IPS-15b (cell line): Measurements from ENCODE around the gene KIF5B.
"Not testable (repeated sequence)": the region's sequence is repeated elsewhere in the genome, so short reads cannot be mapped to it uniquely, and the experiment has no call there.

ENCODE experiments used
- H3K27me3 ChIP-seq: one replicate; pipeline ENCODE4 v1.6.1; 2013; ENCODE audit warnings: low read length; ENCODE audit not compliant: control insufficient read depth, insufficient read depth
- H3K36me3 ChIP-seq: one replicate; pipeline ENCODE4 v1.6.1; 2013; ENCODE audit warnings: low read length; ENCODE audit not compliant: control insufficient read depth, insufficient read depth
- H3K4me1 ChIP-seq: one replicate; pipeline ENCODE4 v1.6.1; 2013; ENCODE audit warnings: mild to moderate bottlenecking, low read length; ENCODE audit not compliant: control insufficient read depth, insufficient read depth
- H3K4me3 ChIP-seq: one replicate; pipeline ENCODE4 v1.5.1; 2013; ENCODE audit warnings: low read depth, low read length
- H3K9ac ChIP-seq: one replicate; pipeline ENCODE4 v1.6.1; 2013; ENCODE audit warnings: low read depth, mild to moderate bottlenecking, low read length
- H3K9me3 ChIP-seq: one replicate; pipeline ENCODE4 v1.6.1; 2013; ENCODE audit warnings: mild to moderate bottlenecking, low read length; ENCODE audit not compliant: control insufficient read depth, insufficient read depth

The KIF5B gene

DNA sequence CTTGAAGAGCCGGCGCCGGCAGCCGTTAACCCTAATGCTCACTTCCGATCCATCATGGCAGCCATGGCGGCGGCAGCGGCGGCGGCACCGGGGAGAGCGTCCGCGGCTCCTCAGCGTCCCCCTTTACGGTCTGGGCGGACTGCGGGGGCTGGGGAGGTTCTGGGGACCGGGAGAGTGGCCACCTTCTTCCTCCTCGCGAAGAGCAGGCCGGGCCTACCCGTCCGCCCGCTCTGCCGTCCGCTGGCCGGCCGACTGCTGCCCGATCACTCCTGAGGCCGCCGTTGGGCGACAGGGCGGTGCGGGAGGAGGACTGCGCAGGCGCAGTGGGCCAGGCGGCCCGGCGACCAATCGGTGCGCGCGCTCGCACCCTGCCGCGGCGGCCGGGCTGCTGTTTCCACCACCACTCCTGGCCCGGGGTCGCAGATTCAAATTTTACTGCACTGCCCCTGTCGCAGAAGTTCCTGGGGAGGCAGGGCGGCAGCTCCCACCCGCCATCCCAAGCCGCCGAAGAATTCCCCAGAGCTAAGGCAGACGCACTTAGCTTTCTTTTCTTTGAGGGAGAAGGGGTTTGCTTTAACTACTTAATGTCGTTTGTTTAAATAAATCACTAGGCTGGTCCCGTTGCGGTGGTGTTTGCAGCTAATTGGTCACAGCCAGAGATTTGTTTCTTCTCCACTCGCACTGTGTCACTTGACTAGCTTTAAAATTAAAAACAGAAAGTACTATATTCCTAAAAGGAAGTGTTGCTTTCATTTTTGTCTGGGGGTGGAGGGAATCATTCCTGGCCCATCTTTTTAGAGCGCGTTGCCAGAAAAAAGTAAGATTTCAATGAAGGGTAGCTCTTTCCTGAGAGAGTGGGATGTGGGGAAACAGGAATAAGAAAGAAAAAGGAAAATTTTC lies at the start of gene KIF5B:
Gene KIF5B (minus strand): TSS at position 290 of the 900 bp plus-strand sequence. CDS start 452 bp downstream, outside the sequence.
- Histone ChIP-seq H3K4me1 (peaks cover 20% of the 10 kb centered on the region), H3K36me3 (no peaks in the 10 kb centered on the region), H3K9ac (peak within 1 kb of the TSS; percentile 84), H3K9me3 (no peaks in the 10 kb centered on the region), H3K4me3 (peak within 1 kb of the TSS; percentile 87), H3K27me3 (peaks cover 6% of the 10 kb centered on the region)

DNA sequence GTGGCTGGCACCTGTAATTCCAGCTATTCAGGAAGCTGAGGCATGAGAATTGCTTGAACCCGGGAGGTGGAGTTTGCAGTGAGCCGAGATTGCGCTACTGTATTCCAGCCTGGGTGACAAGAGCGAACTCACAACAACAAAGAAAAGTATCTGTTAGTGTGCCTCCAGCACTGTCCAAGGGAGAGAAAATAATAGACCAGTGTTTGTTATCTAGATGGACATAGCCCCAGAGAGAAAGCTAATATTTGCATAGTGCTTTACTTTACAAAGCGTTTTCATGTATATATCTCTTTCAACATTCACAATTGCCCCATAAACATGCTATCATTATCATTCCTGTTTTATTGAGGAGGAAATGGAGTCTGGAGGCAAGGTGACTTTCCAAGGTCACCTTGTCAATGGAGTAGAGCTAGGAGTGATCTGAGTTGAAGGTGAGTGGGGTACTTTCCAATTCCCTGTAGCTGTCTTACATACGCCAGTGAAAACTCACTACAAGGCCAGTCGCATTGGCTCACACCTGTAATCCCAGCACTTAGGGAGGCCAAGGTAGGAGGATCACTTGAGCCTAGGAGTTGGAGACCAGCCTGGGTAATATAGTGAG lies 49.7 kb upstream of the KIF5B start:
- H3K36me3 ChIP-seq = no peaks in the 10 kb centered on the region
- H3K9me3 ChIP-seq = no peaks in the 10 kb centered on the region
- no peak overlapping the region for H3K9ac ChIP-seq
- no peaks in the 10 kb centered on the region for H3K4me1 ChIP-seq
- no peak overlapping the region for H3K4me3 ChIP-seq
- H3K27me3 ChIP-seq = no peaks in the 10 kb centered on the region

DNA sequence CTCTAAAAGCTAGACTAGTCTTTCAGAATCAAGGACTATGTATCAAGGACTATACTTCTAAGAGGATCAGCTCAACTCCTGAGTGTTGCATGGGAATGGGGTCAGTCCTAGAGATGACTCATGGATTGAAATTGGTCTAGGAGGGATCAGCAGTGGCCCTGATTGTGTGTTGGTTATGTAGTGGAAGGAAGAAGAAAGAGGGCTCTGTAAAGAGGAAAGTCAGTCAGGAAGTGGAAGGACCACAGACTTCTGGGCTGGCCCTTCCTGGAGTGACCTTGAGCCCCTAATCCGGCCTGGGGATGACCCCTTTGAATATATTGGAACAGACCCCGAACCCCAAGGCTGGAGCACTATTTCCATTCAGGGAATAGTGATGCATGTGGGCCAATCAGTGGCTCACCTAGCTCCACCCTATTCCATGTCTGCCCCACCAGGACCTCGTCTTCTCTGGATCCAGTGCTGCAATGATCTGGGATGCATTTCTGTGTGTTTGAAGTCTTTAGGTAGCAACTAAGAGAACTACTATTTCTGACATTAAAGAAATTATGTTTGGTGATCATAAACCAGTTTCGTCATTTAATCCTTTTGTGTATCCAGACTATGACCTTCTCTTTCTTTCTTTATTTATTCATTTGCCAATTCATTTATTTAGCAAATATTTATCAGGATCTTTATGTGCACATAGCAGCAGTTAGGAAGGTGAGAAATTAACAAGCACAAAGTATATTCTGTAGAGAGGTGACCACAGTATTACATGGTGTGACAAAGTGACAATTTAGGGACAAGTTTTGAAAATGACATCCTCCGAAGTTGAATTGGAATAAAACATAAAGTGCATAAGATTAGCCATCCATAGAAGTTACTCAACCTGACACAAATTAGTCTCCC lies 48.6 kb upstream of the KIF5B start:
- Histone ChIP-seq H3K4me1 (no peaks in the 10 kb centered on the region), H3K9ac (no peak overlapping the region), H3K27me3 (no peaks in the 10 kb centered on the region), H3K36me3 (no peaks in the 10 kb centered on the region), H3K9me3 (no peaks in the 10 kb centered on the region), H3K4me3 (no peak overlapping the region)

DNA sequence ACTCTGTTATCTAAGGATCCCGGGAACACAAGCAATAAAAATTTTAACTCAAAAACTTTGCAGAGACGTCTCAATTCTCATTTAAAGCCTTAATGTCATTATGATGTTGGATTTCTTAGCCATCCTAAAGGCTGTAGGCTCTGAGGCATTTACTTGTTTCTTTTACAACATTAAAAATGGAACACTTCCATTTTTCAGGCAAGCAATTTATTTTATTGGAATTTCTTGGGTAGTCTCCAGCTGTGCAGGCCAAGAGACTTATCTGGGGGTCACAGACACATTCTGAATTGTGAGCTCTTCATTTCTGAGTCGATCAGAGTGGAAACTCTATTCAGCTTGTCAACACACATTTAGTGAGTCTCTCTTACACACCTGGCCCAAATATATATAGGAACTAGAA lies 48.0 kb upstream of the KIF5B start:
- Histone ChIP-seq H3K4me3 (no peak overlapping the region), H3K4me1 (no peaks in the 10 kb centered on the region), H3K27me3 (no peaks in the 10 kb centered on the region), H3K9ac (no peak overlapping the region), H3K36me3 (no peaks in the 10 kb centered on the region), H3K9me3 (no peaks in the 10 kb centered on the region)

DNA sequence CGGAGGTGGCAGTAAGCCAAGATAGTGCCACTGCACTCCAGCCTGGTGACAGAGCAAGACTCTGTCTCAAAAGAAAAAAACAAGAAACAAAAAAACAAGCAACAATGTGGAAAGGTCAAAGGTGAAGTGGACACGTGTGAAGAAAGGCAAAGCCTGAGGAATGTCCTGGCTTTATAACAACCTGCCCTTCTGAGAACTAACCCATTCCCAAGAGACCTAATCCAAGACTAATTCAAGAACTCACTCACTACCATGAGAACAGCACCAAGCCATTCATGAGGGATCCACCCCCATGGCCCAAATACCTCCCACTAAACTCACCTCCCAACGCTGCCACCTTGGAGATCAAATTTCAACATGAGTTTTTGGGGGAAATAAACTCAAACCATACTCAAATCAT lies 47.5 kb upstream of the KIF5B start:
- Histone ChIP-seq H3K27me3 (no peaks in the 10 kb centered on the region), H3K4me1 (no peaks in the 10 kb centered on the region), H3K9ac (no peak overlapping the region), H3K36me3 (no peaks in the 10 kb centered on the region), H3K4me3 (no peak overlapping the region), H3K9me3 (no peaks in the 10 kb centered on the region)

DNA sequence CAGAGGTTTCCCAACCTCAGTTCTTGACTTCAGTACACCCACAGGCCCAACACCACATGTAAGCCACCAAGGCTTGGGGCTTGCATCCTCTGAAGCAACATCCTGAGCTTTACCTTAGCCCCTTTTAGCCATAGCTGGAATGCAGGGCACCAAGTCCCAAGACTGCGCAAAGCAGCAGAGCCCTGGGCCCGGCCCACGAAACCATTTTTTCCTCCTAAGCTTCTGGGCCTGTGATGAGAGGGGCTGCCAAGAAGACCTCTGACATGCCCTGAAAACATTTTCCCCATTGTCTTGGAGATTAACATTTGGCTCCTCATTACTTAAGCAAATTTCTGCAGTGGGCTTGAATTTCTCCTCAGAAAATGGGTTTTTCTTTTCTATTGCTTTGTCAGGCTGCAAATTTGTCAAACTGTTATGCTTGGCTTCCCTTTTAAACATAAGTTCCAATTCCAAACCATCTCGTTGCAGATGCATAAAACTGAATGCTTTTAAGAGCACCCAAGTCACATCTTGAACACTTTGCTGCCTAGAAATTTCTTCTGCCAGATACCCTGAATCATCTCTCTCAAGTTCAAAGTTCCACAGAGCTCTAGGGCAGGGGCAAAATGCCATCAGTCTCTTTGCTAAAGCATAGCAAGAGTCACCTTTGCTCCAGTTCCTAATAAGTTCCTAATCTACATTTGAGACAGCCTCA lies 42.5 kb upstream of the KIF5B start:
- H3K4me3 ChIP-seq, H3K36me3 ChIP-seq, H3K9me3 ChIP-seq, H3K9ac ChIP-seq, H3K27me3 ChIP-seq, H3K4me1 ChIP-seq: not testable (repeated sequence)

DNA sequence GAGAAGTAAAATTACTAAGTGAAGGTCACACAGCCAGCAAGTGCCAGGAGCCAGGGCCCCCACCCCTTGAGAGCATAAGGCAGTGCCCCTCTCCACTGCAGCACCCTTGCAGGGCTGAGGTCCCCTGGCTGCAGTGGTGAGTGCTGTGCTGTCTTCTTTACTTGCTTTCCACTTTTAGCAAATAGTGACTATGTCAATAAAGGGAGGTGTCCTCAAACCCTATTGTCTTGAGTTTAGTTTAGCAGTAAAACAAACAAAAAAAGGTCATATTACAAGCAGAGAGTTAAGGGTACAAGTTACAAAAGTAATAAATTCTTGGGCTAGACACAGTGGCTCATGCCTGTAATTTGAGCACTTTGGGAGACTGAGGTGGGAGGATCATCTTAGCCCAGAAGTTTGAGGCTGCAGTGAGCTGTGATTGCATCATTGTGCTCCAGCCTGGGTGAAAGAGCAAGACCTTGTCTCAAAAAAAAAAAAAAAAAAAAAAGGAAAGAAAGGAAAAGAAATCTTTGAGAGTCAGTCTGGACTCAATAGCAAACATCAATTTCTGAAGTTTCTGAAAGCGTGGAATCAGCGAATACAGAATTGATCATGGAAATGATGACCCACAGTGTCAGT lies 39.0 kb upstream of the KIF5B start:
- no peak overlapping the region for H3K9ac ChIP-seq
- no peaks in the 10 kb centered on the region for H3K4me1 ChIP-seq
- no peaks in the 10 kb centered on the region for H3K9me3 ChIP-seq
- no peak overlapping the region for H3K4me3 ChIP-seq
- H3K27me3 ChIP-seq = no peaks in the 10 kb centered on the region
- no peaks in the 10 kb centered on the region for H3K36me3 ChIP-seq

DNA sequence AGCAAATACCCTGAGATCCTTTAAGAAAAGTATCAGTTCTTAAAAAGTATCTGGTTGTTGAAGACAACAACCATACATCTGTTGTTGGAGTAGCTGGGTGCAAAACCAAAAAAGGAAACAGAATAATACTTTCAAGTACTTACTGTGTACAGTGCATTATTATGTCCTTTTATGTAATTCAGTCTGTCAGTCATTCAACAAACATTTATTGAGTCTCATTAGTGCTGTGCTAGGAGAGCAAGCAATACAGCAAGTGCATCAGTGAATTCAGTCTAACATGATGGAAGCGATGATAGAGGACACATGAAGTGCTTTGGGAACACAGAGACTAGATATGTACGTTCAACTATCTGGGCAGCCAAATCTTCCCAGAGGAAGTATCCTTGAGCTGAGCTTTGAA lies 37.4 kb upstream of the KIF5B start:
- H3K4me1 ChIP-seq = no peaks in the 10 kb centered on the region
- no peaks in the 10 kb centered on the region for H3K36me3 ChIP-seq
- no peak overlapping the region for H3K4me3 ChIP-seq
- no peaks in the 10 kb centered on the region for H3K9me3 ChIP-seq
- no peaks in the 10 kb centered on the region for H3K27me3 ChIP-seq
- no peak overlapping the region for H3K9ac ChIP-seq

DNA sequence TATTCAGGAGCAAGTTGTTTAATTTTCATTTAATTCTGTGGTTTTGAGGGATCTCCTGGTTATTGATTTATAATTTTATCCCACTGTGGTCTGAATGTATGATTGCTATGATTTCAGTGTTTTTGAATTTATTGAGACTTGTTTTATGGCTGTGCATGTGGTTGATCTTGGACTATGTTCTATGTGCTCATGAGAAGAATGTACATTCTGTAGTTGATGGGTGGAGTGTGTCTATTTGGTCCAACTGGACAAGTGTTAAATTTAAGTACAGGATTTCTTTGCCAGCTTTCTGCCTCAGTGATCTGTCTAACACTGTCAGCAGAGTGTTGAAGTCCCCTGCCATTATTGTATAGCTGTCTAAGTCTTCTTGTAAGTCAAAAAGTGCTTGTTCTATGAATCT lies 34.8 kb upstream of the KIF5B start:
- no peaks in the 10 kb centered on the region for H3K9me3 ChIP-seq
- H3K4me3 ChIP-seq = no peak overlapping the region
- no peak overlapping the region for H3K9ac ChIP-seq
- no peaks in the 10 kb centered on the region for H3K36me3 ChIP-seq
- H3K27me3 ChIP-seq = no peaks in the 10 kb centered on the region
- no peaks in the 10 kb centered on the region for H3K4me1 ChIP-seq

DNA sequence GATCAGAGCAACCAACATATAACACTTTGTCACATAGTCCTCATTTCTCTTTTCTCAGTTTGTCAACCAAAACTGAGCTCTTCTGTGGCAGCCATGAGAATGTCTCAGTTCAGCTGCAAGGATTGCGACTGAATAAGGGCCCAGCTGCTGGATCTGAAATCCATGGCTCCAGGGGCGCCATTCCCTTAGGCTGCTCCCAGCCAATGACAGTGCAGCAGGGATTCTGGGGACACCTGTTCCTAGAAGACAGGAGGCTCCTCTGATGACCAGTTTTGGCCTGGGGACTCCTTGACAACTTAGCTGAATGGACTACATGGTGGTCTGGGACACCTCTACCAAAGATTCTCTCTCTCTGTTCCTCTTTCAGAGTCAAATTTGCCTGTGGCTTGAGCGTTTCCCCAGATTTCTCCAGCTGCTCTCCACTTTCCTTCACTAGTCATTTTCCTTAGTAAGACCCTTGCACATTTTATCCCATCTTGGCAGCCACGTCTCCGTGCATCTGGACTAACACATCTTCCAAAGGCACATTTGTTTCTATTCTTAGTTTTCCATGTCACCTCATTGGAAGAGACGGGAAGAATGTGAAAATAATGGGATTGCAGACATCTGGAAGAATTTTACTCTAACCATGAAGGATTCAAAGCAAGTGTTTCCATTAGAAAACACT lies 28.1 kb upstream of the KIF5B start:
- H3K4me3 ChIP-seq = no peak overlapping the region
- no peaks in the 10 kb centered on the region for H3K9me3 ChIP-seq
- H3K27me3 ChIP-seq = no peaks in the 10 kb centered on the region
- no peaks in the 10 kb centered on the region for H3K36me3 ChIP-seq
- H3K4me1 ChIP-seq = no peaks in the 10 kb centered on the region
- no peak overlapping the region for H3K9ac ChIP-seq
